HG03575 (cell line): ENCODE data around the gene WDR91.

Experiments used
- ATAC-seq: cut with Tn5 transposase; IDR thresholded peaks from one replicate; pipeline ENCODE4 v1.9.1; 2021; ENCODE audit not compliant: unreplicated experiment, insufficient number of reproducible peaks, low FRiP score; ENCODE audit errors: extremely low read depth

WDR91 gene

GRCh38 chr7:135204876-135205275, 6.5 kb downstream of the WDR91 start:
- ATAC-seq = no peak

- ATAC-seq = no peak
Observed at GRCh38 chr7:135204341-135204749, 7.0 kb downstream of the WDR91 start.

DNA sequence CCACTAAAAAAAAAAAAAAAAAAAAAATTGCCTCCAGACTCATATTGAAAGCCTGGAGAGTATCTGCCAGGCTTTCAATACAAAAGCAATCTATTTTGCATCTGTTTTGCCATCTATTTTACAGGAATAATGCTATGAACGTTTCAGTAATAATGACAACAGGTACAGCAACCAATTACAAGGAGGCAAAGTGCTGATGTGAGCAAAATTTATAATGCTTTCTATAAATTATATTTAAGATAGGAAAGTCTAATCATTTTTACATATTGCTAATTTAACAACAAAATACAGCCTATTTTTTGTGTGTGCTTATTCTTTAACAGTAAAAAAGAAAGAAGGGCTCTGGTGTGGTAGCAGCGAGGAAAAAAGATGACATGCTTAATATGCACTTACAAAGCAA, 10.0 kb downstream of the WDR91 start:
- no peak for ATAC-seq

DNA sequence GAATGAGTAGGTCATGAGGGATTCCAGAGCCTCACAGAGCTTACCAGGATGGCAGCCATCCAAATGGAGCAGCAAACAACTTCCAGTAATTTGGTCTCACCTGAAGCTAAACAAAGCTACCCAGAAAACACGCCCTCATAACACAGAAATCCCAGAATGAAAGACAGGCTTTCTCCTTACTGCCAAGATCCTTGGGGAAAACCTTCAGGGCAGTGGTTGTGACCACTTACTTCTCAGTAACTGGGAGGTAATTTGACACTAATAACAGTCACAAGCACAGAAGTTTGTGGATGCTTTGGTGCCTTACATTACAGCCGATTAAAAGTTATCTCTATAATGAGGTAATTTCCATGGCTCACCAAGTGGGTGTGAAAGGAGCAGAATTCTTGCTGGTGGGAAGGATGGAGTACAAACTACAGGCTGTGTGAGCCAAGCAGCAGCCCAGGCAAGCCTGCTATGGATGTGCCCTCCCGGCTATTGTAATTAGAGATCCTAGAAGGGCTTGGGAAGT, 10.4 kb downstream of the WDR91 start:
- ATAC-seq = no peak

- ATAC-seq = no peak
Observed at GRCh38 chr7:135199439-135199838, 11.9 kb downstream of the WDR91 start.

DNA sequence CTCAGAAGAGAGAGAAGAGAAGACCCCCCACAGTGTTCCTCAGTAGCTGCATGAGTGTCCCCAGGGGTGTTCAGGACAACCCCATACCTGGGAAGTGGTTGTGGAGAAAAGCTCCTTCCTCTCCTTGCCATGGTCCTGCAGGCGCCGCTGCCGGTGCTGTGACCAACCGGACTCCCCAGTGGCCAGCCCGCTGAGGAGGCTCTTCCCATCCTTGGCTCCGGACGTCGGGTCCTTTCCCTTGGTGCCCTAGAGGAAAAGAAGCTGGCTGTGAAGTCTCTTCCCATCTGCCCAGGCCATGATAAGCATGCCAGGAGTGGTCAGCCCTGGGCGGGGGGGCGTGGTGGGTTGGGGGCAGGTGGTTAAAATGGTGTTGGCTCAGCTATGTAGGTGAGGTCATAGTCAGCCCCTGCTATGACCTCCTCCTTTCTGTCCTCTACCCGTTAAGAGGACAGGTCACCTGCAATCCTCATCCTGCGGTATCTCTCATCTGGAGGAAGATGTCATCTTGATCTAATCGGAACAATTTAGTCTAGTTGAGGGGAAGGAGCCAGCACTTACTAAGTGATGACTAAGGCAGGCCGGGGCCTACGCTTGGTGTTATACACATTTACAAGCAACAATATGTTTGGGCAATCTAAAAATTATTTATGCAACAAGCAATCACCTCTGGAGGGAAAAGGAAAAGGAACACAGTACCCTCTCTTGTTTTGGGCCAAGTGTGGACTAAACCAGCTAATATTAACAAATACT, 13.2 kb downstream of the WDR91 start:
- ATAC-seq = no peak

- no peak for ATAC-seq
Observed at GRCh38 chr7:135197343-135197742, 14.0 kb downstream of the WDR91 start.

DNA sequence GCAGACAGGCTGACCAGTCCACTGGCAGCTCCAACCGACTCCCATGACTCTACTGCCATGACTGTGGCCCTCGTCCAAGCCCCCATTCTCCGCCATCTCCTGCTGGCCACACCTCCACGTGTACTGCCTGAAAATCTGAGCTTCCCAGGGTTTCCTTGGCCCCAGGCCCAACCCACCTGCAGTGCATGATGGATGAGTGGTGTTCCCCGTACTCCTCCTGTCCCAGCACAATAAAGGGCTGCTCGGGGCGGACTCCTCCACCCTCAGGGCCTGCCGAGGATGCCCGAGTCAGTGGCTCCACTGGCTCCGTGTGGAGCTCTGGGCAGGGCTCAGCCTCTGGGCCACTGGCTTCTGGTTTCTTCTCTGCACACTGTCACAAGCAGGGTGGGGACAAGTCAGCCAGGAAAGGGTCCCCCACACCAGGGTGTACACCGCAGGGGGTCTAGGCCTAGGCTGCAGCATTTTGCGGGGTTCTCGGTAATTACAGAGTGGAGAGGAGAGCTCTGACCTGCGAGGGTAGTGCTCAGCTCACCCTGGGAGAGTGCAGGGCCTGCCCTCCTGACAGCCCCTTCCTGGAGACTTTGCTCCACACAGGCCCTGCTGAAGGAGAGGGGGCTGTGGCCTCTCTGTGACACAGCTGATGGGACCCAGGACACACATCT, 15.2 kb downstream of the WDR91 start:
- ATAC-seq = no peak

DNA sequence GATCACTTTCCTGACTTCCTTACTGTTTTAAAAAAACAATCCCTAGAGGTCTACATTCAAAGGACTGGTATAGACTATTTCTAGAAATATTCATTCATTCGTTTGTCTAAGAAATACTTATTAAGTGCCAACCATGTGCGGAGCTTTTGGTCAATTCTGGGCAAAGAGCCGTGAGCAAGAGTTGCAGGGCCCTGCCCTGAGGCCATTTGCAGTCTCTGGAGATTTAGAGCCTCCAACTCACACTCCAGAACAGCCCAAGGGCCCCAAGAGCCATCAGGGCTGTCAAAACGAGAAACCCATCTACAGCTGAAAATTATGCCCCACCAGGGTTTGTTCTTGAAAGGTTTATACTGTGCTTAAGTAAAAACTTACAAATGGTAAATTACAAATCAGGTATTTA, 16.2 kb downstream of the WDR91 start:
- no peak for ATAC-seq

GRCh38 chr7:135194494-135195095, 16.7 kb downstream of the WDR91 start:
- no peak for ATAC-seq

GRCh38 chr7:135193615-135194081, 17.7 kb downstream of the WDR91 start:
- ATAC-seq = no peak

DNA sequence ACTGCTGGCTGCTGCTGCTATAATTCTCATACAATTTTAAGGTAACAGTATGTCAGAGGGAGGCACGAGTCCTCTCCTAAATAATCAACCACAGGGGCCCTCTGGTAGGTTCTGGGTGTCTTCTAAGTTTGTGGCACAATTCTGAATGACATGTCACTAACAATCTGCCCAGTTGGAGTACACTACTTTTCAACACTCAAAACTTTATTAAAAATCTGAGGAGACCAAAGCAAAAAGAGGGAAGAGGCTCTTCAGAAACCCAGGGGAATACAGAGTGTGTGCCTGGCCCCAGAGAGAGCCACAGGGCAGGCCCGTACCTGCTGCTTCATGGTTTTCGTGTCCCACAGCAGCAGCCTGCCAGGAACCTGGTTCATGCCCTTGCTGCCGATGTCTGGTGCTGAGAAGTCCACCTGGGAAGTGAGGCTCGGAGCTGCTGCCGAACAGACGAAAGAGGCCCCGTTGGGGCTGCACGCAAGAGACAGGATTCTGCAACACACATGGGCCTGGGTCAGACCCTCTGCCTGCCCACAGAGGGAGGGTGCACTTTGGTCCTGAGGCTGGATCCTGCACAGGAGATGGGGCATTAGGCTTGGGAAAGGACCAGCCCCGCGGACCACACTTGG, 18.3 kb downstream of the WDR91 start:
- no peak for ATAC-seq

- ATAC-seq = no peak
Observed at GRCh38 chr7:135190703-135191102, 20.6 kb downstream of the WDR91 start.

GRCh38 chr7:135189961-135190360, 21.4 kb downstream of the WDR91 start:
- ATAC-seq = no peak

DNA sequence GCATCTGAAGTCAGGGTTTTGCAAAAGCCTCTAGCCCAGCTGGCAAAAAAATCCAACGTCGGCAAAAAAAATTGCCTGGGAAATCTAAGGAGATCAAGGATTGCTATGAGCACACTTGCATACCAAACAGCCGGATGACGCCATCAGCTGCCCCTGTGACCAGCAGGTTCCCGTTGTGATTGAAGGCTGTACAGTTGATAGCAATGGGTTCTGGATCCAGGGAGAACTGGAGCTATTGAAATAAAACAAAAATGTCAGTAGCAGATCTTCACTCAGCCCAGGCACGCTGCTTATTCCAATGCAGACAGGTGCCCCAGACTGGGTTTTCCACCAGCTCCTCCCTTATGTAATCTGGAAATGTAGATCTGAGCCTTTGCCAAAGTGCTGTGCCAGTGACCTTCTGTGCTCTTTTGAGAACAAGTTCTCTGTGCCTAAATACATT, 22.1 kb downstream of the WDR91 start:
- no peak for ATAC-seq

- no peak for ATAC-seq
Observed at GRCh38 chr7:135188298-135188984, 22.9 kb downstream of the WDR91 start.

- ATAC-seq = no peak
Observed at GRCh38 chr7:135186841-135187253, 24.5 kb downstream of the WDR91 start.

- ATAC-seq = no peak
Observed at GRCh38 chr7:135186261-135186540, 25.1 kb downstream of the WDR91 start.
